Lower lobe of right lung (tissue), 2 donors: ENCODE measurements around the gene COL2A1. TPM values are rescaled to one million over a fixed set of nuclear protein-coding genes. Genes with fewer than 3 reads are reported as not detected.

Experiments used
- ATAC-seq, 2 donors: fragments of 200-7000 bp; cut with Tn5 transposase; one replicate each; pipeline ENCODE4 v1.9.1; 2020 to 2022; ENCODE audit warnings: mild to moderate bottlenecking in 2 of 2, moderate library complexity in 2 of 2
- DNase-seq: peaks from one replicate; pipeline ENCODE4 v3.0.0-alpha.2; 2020
- H3K27ac ChIP-seq: fragments of 200-600 bp; one replicate; pipeline ENCODE4 v1.8.0; 2022
- H3K27me3 ChIP-seq: fragments of 200-600 bp; one replicate; pipeline ENCODE4 v1.8.0; 2022; ENCODE audit warnings: low read depth
- H3K36me3 ChIP-seq: fragments of 200-600 bp; one replicate; pipeline ENCODE4 v1.8.0; 2022; ENCODE audit warnings: mild to moderate bottlenecking
- H3K4me1 ChIP-seq: fragments of 200-600 bp; one replicate; pipeline ENCODE4 v1.8.0; 2022
- H3K4me3 ChIP-seq: fragments of 200-600 bp; one replicate; pipeline ENCODE4 v1.8.0; 2022; ENCODE audit warnings: mild to moderate bottlenecking
- H3K9me3 ChIP-seq: fragments of 200-600 bp; one replicate; pipeline ENCODE4 v1.8.0; 2022
- intact Hi-C: fragments of 100-400 bp; cut with DNase I; formaldehyde crosslinking; loops from one replicate; pipeline ENCODE4 v1.11.0; 2022
- total RNA-seq: library from RNA; stranded (reverse); fragmentation: NEBNext Ultra II Directional; extraction: Animal tissue kit (Norgen Biotek cat#: 25700); gene quantifications from one replicate; pipeline ENCODE4 v1.2.1, GENCODE V29; 2021
- TF ChIP-seq, protein P1 (sequence below): fragments of 200-600 bp; IDR thresholded peaks from one replicate; pipeline ENCODE4 v1.8.0; 2022; ENCODE audit warnings: antibody characterized with exemption, mild to moderate bottlenecking
- donor health status: DM: no; HTN: yes; CAD: no; lungs with severe emphysema.

COL2A1 gene
- total RNA-seq, 1 donor from 2014 or later = not detected

DNA sequence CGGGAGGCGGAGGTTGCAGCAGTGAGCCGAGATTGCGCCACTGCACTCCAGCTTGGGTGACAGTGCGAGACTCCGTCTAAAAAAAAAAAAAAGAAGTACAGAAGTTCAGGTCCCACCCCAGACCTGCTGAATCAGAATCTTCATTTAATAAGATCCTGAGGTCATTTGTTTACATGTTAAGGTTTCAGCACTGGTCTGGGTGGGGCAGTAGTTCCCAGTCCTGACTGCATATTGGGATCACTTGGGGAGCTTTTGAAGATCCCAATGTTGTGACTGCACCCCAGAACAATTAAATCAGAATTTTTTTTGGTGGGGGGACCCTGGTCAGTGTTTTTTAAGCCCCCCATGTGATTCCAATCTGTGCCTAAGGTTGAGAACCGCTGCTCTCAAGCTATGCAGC, 11.7 kb upstream of the COL2A1 start:
- Histone ChIP-seq H3K4me1 (no peaks in the 10 kb centered on the region), H3K36me3 (no peaks in the 10 kb centered on the region), H3K27ac (no peak overlapping the region), H3K9me3 (no peaks in the 10 kb centered on the region), H3K27me3 (peaks cover 14% of the 10 kb centered on the region), H3K4me3 (no peak overlapping the region)
- no peak for DNase-seq
- TF ChIP-seq, protein P1, sequence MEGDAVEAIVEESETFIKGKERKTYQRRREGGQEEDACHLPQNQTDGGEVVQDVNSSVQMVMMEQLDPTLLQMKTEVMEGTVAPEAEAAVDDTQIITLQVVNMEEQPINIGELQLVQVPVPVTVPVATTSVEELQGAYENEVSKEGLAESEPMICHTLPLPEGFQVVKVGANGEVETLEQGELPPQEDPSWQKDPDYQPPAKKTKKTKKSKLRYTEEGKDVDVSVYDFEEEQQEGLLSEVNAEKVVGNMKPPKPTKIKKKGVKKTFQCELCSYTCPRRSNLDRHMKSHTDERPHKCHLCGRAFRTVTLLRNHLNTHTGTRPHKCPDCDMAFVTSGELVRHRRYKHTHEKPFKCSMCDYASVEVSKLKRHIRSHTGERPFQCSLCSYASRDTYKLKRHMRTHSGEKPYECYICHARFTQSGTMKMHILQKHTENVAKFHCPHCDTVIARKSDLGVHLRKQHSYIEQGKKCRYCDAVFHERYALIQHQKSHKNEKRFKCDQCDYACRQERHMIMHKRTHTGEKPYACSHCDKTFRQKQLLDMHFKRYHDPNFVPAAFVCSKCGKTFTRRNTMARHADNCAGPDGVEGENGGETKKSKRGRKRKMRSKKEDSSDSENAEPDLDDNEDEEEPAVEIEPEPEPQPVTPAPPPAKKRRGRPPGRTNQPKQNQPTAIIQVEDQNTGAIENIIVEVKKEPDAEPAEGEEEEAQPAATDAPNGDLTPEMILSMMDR = no peak
- ATAC-seq = no peak
- intact Hi-C loops = no loop called here

DNA sequence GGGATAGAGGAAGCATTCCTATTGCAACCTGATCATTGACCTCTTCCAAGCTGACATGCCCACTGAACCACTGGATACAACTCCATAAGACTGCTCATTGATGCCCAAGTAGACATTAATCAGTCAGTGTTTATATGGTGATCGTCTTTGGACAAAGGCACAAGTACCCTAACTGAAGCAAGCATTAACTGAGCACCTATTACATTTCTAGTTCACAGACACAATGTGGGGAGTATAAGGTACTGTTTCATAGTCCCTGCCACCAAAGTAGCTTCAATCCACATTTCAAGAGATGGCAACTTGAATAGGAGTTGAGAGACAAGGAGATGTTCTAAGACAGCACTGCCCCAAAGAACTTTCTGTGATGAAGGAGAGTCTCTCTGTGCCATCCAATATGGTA, 10.9 kb upstream of the COL2A1 start:
- no peaks in the 10 kb centered on the region for H3K36me3 ChIP-seq
- no peaks in the 10 kb centered on the region for H3K4me1 ChIP-seq
- H3K4me3 ChIP-seq = no peak overlapping the region
- DNase-seq = no peak
- H3K9me3 ChIP-seq = no peaks in the 10 kb centered on the region
- TF ChIP-seq, protein P1 = no peak
- no peak overlapping the region for H3K27ac ChIP-seq
- ATAC-seq = no peak
- H3K27me3 ChIP-seq = peaks cover 10% of the 10 kb centered on the region
- intact Hi-C loops = no loop called here

DNA sequence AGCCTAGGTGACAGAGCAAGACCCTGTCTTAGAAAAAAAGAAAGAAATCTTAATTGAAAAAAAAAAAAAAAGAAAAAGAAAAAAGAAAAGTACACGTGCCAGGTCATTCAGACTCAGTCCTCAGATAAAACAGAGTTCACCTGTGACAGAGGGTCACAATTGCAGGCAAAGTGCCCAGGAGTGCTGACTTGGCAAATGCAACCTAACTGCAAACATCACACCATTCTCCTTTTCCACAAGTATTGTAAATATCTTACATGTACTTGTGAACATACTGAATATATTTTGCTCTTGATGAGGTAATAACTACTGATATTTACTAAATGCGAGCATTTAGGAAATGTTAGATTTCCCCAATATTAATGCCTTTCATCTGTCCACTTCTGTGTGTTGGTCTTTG, 9.0 kb upstream of the COL2A1 start:
- TF ChIP-seq, protein P1 = no peak
- Histone ChIP-seq H3K36me3 (no peaks in the 10 kb centered on the region), H3K4me3 (no peak overlapping the region), H3K4me1 (no peaks in the 10 kb centered on the region), H3K27me3 (peaks cover 14% of the 10 kb centered on the region), H3K9me3 (no peaks in the 10 kb centered on the region), H3K27ac (no peak overlapping the region)
- intact Hi-C loops = no loop called here
- ATAC-seq (no peak), DNase-seq (no peak)

DNA sequence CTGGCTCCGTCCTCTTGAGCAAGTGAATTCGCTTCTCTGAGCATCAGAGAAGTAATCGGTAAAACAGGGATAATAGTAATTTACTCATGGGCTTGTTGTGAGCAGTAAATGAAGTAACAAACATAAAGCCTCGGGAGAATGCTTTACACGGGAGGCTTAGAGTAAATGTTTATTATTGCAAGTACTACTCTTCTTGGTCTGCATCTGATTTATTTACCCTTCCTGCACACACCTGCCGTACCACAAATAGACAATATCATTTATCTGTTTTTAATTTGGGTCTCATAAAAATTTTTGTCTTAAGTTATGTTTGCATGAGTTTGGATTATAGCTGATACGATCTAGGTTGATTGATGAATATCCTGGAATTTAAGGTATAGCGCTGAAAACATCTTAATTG, 7.8 kb upstream of the COL2A1 start:
- H3K27me3 ChIP-seq = peaks cover 12% of the 10 kb centered on the region
- TF ChIP-seq, protein P1 = no peak
- ATAC-seq (no peak), DNase-seq (no peak)
- no peak overlapping the region for H3K4me3 ChIP-seq
- no peaks in the 10 kb centered on the region for H3K4me1 ChIP-seq
- no peak overlapping the region for H3K27ac ChIP-seq
- H3K36me3 ChIP-seq = no peaks in the 10 kb centered on the region
- H3K9me3 ChIP-seq = no peaks in the 10 kb centered on the region
- intact Hi-C loops = no loop called here

DNA sequence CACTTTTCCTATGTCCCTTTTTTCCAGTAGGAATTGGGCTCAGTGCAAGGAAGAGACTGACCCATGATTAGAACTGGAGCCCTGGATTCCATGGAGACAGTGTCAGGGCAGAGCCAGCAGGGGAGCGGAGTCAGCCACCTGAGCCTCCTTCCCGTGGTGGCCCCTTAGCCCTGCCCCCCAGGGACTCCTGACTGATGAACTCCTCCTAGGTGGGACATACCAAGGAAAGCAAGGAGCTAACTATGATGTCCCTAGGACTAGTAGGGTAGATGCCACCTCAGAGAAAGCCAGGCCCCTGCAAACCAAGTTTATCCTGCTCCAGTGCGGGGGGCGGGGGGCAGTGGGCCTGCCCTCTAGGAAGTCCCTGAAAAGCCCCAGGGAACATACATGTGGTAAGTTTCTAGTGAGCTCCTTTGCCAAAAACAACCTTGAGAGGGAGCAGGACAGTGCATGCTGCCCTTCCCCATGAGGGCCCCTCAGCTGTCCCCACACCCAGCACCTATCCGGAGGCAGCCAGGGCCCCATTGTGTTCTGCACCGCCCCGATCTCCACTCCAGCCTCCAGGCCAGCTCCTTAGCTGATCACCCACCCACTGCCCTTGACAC, 6.2 kb upstream of the COL2A1 start:
- Histone ChIP-seq H3K4me1 (no peaks in the 10 kb centered on the region), H3K36me3 (no peaks in the 10 kb centered on the region), H3K9me3 (no peaks in the 10 kb centered on the region), H3K4me3 (no peak overlapping the region), H3K27ac (no peak overlapping the region), H3K27me3 (peaks cover 26% of the 10 kb centered on the region)
- TF ChIP-seq, protein P1 = no peak
- intact Hi-C loops = no loop called here
- DNase-seq = no peak
- ATAC-seq = no peak
